T-cell (primary cell): Measurements from ENCODE around the gene DAAM1. TPM values are rescaled to one million over a fixed set of nuclear protein-coding genes. Genes with fewer than 3 reads are reported as not detected.

ENCODE experiments used
- ATAC-seq, 4 experiments: fragments of 200-7000 bp in 3 of 4; fragments of 150-1000 bp in 1 of 4; cut with Tn5 transposase; replicated peaks in 1 of 4; 1 replicate in 3 of 4; 2 replicates in 1 of 4; pipeline ENCODE4 v1.10.0; 2021; ENCODE audit warnings: moderate library complexity in 3 of 4, mild to moderate bottlenecking in 2 of 4, moderate number of reproducible peaks in 1 of 4
- CTCF ChIA-PET, 2 donors: fragments of 300-600 bp; sonication (Branson Sonifier 250); formaldehyde crosslinking; loops; one replicate each; lab custom pipeline; 2022; ENCODE audit warnings: antibody characterized with exemption in 2 of 2; lab: Charles Lee
- POLR2A ChIA-PET, 2 donors: fragments of 300-600 bp; sonication (Branson Sonifier 250); formaldehyde crosslinking; loops; one replicate each; lab custom pipeline; 2022; ENCODE audit warnings: antibody characterized with exemption in 2 of 2; lab: Charles Lee
- DNase-seq, 35 experiments: peaks; one replicate each; pipeline versions ENCODE4 v3.0.0 to v3.0.0-alpha.2; 2013 to 2023
- H3K27ac ChIP-seq: one replicate; pipeline ENCODE4 v1.5.1; 2013; ENCODE audit warnings: low read length
- H3K27me3 ChIP-seq, 2 experiments: replicated peaks in 1 of 2; 1 replicate in 1 of 2; 2 replicates in 1 of 2; pipeline versions ENCODE4 v1.6.1 to v1.7.0; 2013; ENCODE audit warnings: low read length in 1 of 2, mixed read lengths in 1 of 2; ENCODE audit not compliant: control insufficient read depth in 2 of 2, insufficient read depth in 2 of 2; ENCODE audit errors: extremely low read depth in 1 of 2
- H3K36me3 ChIP-seq, 2 donors: 1 replicate in 1 of 2; 2 replicates in 1 of 2; pipeline versions ENCODE4 v1.6.1 to v1.7.0; 2013; ENCODE audit warnings: low read length in 1 of 2; ENCODE audit not compliant: control insufficient read depth in 2 of 2, insufficient read depth in 1 of 2; ENCODE audit errors: extremely low read depth in 1 of 2
- H3K4me1 ChIP-seq, 2 experiments: 1 replicate in 1 of 2; 2 replicates in 1 of 2; pipeline versions ENCODE4 v1.6.1 to v1.7.0; 2013; ENCODE audit warnings: low read length in 2 of 2, mixed read lengths in 1 of 2; ENCODE audit not compliant: insufficient read depth in 2 of 2, control insufficient read depth in 1 of 2; ENCODE audit errors: extremely low read depth in 1 of 2
- H3K4me3 ChIP-seq, 2 donors: 1 replicate in 1 of 2; 2 replicates in 1 of 2; pipeline versions ENCODE4 v1.5.1 to v1.7.0; 2013; ENCODE audit warnings: mild to moderate bottlenecking in 2 of 2, low read length in 1 of 2, moderate library complexity in 1 of 2; ENCODE audit not compliant: control insufficient read depth in 1 of 2; ENCODE audit errors: extremely low read depth in 1 of 2
- H3K9me3 ChIP-seq: 2 replicates; pipeline ENCODE4 v1.7.0; 2013
- H3K27ac Mint-ChIP-seq, 2 donors: one replicate each; pipeline ENCODE4 v1.8.0; 2020 to 2021; ENCODE audit warnings: mild to moderate bottlenecking in 2 of 2, mixed read lengths in 2 of 2
- H3K27me3 Mint-ChIP-seq, 2 donors: one replicate each; pipeline ENCODE4 v1.8.0; 2021 to 2022; ENCODE audit warnings: mixed read lengths in 2 of 2
- H3K36me3 Mint-ChIP-seq: one replicate; pipeline ENCODE4 v1.8.0; 2021; ENCODE audit warnings: mixed read lengths
- H3K4me1 Mint-ChIP-seq, 3 donors: one replicate each; pipeline ENCODE4 v1.8.0; 2020 to 2022; ENCODE audit warnings: mixed read lengths in 3 of 3, mild to moderate bottlenecking in 1 of 3
- H3K4me3 Mint-ChIP-seq, 3 donors: one replicate each; pipeline ENCODE4 v1.8.0; 2020 to 2022; ENCODE audit warnings: mild to moderate bottlenecking in 3 of 3, mixed read lengths in 3 of 3, moderate library complexity in 3 of 3
- H3K9me3 Mint-ChIP-seq, 3 donors: one replicate each; pipeline ENCODE4 v1.8.0; 2020 to 2022; ENCODE audit warnings: mixed read lengths in 3 of 3
- WGBS: methylation state at CpG from one replicate; pipeline ENCODE4 v1.1.5; 2013; ENCODE audit warnings: missing lambda C conversion rate; ENCODE audit not compliant: insufficient coverage; 5-methylcytosine and 5-hydroxymethylcytosine counted together
- total RNA-seq, 35 experiments: library from RNA in 6 of 35; stranded (reverse) in 6 of 35; fragments of 120-200 nt in 1 of 35; gene quantifications; one replicate each; pipeline versions ENCODE4 v1.2.1 to v1.2.4 and lab custom pipeline; 2013 to 2026

DAAM1 gene
- total RNA-seq, 5 donors from 2014 or later (not counting 1 experiment from before 2014, with no cell fraction given), result 9.6 to 25.3 (median 23.9) TPM

DNA sequence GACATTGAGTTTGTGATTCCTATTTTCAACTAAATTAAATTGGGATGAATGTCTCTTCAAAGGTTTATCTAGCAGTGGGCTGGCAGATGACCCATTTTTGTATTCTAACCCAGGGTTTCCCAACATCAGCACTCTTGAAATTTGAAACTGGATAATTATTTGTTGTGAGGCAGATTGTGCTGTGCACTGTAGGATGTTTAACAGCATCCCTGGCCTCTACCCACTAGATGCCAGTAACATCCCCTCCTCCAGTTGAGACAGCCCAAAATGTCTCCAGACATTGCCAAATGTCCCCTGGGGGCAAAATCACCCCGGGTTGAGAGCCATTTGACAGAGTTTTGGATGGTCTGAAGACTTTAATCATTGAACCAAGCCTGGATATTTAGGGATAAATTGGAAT, 11.1 kb downstream of the DAAM1 start:
- CTCF ChIA-PET, result no interaction called here
- Histone ChIP-seq H3K36me3 (no peaks in the 10 kb centered on the region), H3K4me1 (no peaks in the 10 kb centered on the region), H3K27ac (no peak overlapping the region), H3K4me3 (no peak overlapping the region), H3K27me3 (no peaks in the 10 kb centered on the region), H3K9me3 (no peaks in the 10 kb centered on the region)
- DNase-seq (no peak), ATAC-seq (no peak)
- no peaks in the 10 kb centered on the region for H3K9me3 Mint-ChIP-seq
- H3K27me3 Mint-ChIP-seq, result no peaks in the 10 kb centered on the region
- no peak overlapping the region for H3K27ac Mint-ChIP-seq
- peaks cover 1 to 7% (median 5%) of the 10 kb centered on the region in 3 donors for H3K4me1 Mint-ChIP-seq
- H3K36me3 Mint-ChIP-seq, result peaks cover 6% of the 10 kb centered on the region
- H3K4me3 Mint-ChIP-seq, result no peak overlapping the region
- no CpG with 5 or more reads among the region's 1 CpG for WGBS
- POLR2A ChIA-PET, result no interaction called here

DNA sequence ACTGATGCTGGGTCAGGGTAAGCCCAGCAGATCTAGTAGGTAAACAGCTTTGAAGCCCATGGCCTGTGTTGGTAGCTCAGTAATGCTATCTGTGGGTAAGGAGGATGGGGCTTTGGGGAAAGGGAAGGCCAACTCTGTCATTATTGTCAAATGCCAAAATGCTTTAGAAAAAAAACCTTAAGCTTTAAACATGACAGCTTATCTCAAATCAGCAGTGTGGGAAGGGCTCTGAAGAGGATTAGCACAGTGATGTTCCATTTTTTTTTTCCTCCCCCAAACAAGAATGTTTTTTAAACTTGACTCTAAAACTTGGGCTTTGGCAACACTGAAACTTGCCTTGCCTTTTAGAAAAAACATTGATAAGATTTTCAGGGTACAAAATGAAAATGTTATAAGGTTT, 11.7 kb downstream of the DAAM1 start:
- DNase-seq (no peak), ATAC-seq (no peak)
- Histone ChIP-seq H3K36me3 (no peaks in the 10 kb centered on the region), H3K27ac (no peak overlapping the region), H3K27me3 (no peaks in the 10 kb centered on the region), H3K9me3 (no peaks in the 10 kb centered on the region), H3K4me3 (no peak overlapping the region), H3K4me1 (no peaks in the 10 kb centered on the region)
- H3K27ac Mint-ChIP-seq, result no peak overlapping the region
- H3K4me3 Mint-ChIP-seq, result no peak overlapping the region
- ChIA-PET CTCF (no interaction called here), POLR2A (no interaction called here)
- no peaks in the 10 kb centered on the region for H3K9me3 Mint-ChIP-seq
- peaks cover 6% of the 10 kb centered on the region for H3K36me3 Mint-ChIP-seq
- H3K4me1 Mint-ChIP-seq, result peaks cover 6 to 11% (median 6%) of the 10 kb centered on the region in 3 donors
- no peaks in the 10 kb centered on the region for H3K27me3 Mint-ChIP-seq

DNA sequence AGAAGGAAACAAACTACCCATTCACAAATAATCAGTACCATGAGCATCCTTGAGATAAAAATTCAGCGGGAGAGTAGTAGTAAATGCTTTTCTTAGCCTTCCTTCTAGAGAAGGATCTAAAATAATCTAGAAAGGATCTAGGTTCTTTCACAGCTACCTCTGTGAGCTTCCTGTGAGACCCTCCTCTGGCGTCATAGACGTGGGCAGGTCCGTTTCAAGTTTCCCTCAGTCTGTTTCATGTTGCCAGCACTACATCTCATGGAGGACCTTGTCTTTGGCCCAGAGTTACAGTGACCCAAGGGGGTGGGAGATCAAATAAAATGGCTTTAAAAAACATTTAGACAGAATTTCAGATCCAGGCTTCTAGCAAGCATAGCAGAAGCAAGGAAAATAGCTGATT, 13.6 kb downstream of the DAAM1 start:
- Histone ChIP-seq H3K4me3 (no peak overlapping the region), H3K36me3 (no peaks in the 10 kb centered on the region), H3K27ac (no peak overlapping the region), H3K27me3 (no peaks in the 10 kb centered on the region), H3K9me3 (no peaks in the 10 kb centered on the region), H3K4me1 (no peaks in the 10 kb centered on the region)
- no peak overlapping the region for H3K27ac Mint-ChIP-seq
- peaks cover 6% of the 10 kb centered on the region for H3K36me3 Mint-ChIP-seq
- H3K4me3 Mint-ChIP-seq, result no peak overlapping the region
- ChIA-PET POLR2A (no interaction called here), CTCF (interaction anchor here (0.6 to 1.6 kb wide), 3 partner anchors 13 to 164 kb away, joined by 3 to 7 read pairs (median 4); partner anchors contain the start of gene DAAM1 (in 1 of the 2))
- WGBS, result 12% methylated on average over 3 of the region's 4 CpGs
- peaks cover 6 to 11% (median 6%) of the 10 kb centered on the region in 3 donors for H3K4me1 Mint-ChIP-seq
- H3K27me3 Mint-ChIP-seq, result no peaks in the 10 kb centered on the region
- ATAC-seq, result peak in 1 of 4 experiments; percentile 46
- DNase-seq, result peak in 9 of 35 experiments; percentile 4 to 39 (median 22)
- no peaks in the 10 kb centered on the region for H3K9me3 Mint-ChIP-seq

DNA sequence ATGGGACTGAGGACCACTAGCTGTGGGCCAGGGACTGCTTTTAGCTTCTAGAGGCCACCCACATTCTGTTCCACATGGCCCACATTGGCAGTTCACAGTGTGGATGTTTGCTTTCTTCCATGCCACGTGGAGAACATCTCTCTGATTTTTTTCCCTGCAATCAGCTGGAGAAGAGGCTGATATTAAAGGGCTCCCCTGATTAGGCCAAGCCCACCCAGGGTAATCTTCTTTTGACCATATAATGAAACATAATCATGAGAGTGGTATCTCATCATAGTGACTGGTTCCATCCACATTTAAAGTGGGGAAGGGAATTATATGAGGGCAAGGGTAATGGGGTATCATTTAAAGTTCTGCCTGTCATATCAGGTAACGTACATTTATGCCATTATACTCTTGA, 15.8 kb downstream of the DAAM1 start:
- Mint-ChIP-seq H3K4me3 (no peak overlapping the region), H3K36me3 (peaks cover 13% of the 10 kb centered on the region), H3K27ac (no peak overlapping the region), H3K4me1 (peaks cover 9 to 12% (median 11%) of the 10 kb centered on the region in 3 donors), H3K9me3 (no peaks in the 10 kb centered on the region), H3K27me3 (no peaks in the 10 kb centered on the region)
- no peaks in the 10 kb centered on the region for H3K36me3 ChIP-seq
- no peaks in the 10 kb centered on the region for H3K4me1 ChIP-seq
- no peak overlapping the region for H3K4me3 ChIP-seq
- ATAC-seq (no peak), DNase-seq (no peak)
- CTCF ChIA-PET, result no interaction called here
- no peak overlapping the region for H3K27ac ChIP-seq
- no peaks in the 10 kb centered on the region for H3K9me3 ChIP-seq
- H3K27me3 ChIP-seq, result no peaks in the 10 kb centered on the region
- POLR2A ChIA-PET, result interaction anchor here in 1 of 2 donors (0.6 kb wide), 1 partner anchor 1045 kb away, joined by 3 read pairs; the partner anchor contains the start of gene PPM1A
- WGBS, result no CpG with 5 or more reads among the region's 2 CpGs

DNA sequence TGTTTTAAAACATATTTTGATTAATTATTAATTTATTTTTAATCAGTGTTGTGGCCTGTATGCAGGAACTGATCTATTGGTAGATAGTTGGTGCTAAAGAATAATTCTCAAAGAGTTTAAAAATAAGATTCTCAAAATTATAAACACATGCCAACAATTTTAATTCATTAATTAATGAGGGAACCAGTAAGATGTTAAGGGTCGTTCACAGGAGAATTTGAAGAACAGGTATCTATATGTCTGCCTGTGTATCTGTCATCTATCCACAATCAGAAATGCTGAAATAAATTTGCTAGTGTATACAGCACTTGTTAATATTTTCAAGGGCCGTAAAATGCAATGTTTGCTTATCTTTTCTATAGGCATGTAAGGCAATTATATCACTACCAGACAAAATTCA, 18.4 kb downstream of the DAAM1 start:
- Histone ChIP-seq H3K27me3 (no peaks in the 10 kb centered on the region), H3K4me3 (no peak overlapping the region), H3K4me1 (no peaks in the 10 kb centered on the region), H3K36me3 (no peaks in the 10 kb centered on the region), H3K9me3 (no peaks in the 10 kb centered on the region), H3K27ac (no peak overlapping the region)
- ChIA-PET POLR2A (interaction anchor here in 1 of 2 donors (0.7 kb wide), 1 partner anchor 8 kb away, joined by 3 read pairs; no protein-coding TSS in a partner anchor), CTCF (no interaction called here)
- no peak overlapping the region for H3K27ac Mint-ChIP-seq
- no CpG with 5 or more reads among the region's 2 CpGs for WGBS
- H3K27me3 Mint-ChIP-seq, result no peaks in the 10 kb centered on the region
- peaks cover 10% of the 10 kb centered on the region for H3K36me3 Mint-ChIP-seq
- no peak overlapping the region for H3K4me3 Mint-ChIP-seq
- ATAC-seq, result no peak
- DNase-seq, result no peak
- peaks cover 12 to 14% (median 13%) of the 10 kb centered on the region in 3 donors for H3K4me1 Mint-ChIP-seq
- no peaks in the 10 kb centered on the region for H3K9me3 Mint-ChIP-seq

- peaks cover 10% of the 10 kb centered on the region for H3K36me3 Mint-ChIP-seq
- H3K4me1 Mint-ChIP-seq, result peaks cover 10 to 12% (median 10%) of the 10 kb centered on the region in 3 donors
- ATAC-seq (no peak), DNase-seq (no peak)
- ChIA-PET POLR2A (no interaction called here), CTCF (no interaction called here)
- Histone ChIP-seq H3K36me3 (no peaks in the 10 kb centered on the region), H3K4me3 (no peak overlapping the region), H3K9me3 (no peaks in the 10 kb centered on the region), H3K27ac (no peak overlapping the region), H3K27me3 (no peaks in the 10 kb centered on the region), H3K4me1 (no peaks in the 10 kb centered on the region)
- WGBS, result 50% methylated on average over 1 of the region's 5 CpGs
- H3K9me3 Mint-ChIP-seq, result no peaks in the 10 kb centered on the region
- no peaks in the 10 kb centered on the region for H3K27me3 Mint-ChIP-seq
- H3K27ac Mint-ChIP-seq, result no peak overlapping the region
- H3K4me3 Mint-ChIP-seq, result no peak overlapping the region
Observed at GRCh38 chr14:59207506-59207933, 19.1 kb downstream of the DAAM1 start.
